WTC11 (cell line): ENCODE data around the gene FOXK1. TPM values are rescaled to one million over a fixed set of nuclear protein-coding genes. Genes with fewer than 3 reads are reported as not detected.

Experiments used
- AFF4 ChIP-seq: sonication (generic); formaldehyde crosslinking; IDR thresholded peaks from 2 replicates; pipeline ENCODE4 v1.8.1; 2023; ENCODE audit warnings: mild to moderate bottlenecking, missing genetic modification reagents, borderline replicate concordance
- AR ChIP-seq: fragments of 250-450 bp; sonication (Bioruptor Pico); IDR thresholded peaks from 2 replicates; pipeline ENCODE4 v1.9.0; 2021; ENCODE audit warnings: mild to moderate bottlenecking
- CBFB ChIP-seq: sonication (generic); formaldehyde crosslinking; IDR thresholded peaks from 2 replicates; pipeline ENCODE4 v1.8.1; 2022; ENCODE audit warnings: mild to moderate bottlenecking, low read depth, missing genetic modification reagents
- CREM ChIP-seq: sonication (generic); formaldehyde crosslinking; IDR thresholded peaks from 2 replicates; pipeline ENCODE4 v1.8.1; 2022; ENCODE audit warnings: mild to moderate bottlenecking, missing genetic modification reagents, moderate library complexity
- E2F5 ChIP-seq: sonication (generic); formaldehyde crosslinking; IDR thresholded peaks from 2 replicates; pipeline ENCODE4 v1.8.1; 2022; ENCODE audit warnings: mild to moderate bottlenecking, moderate library complexity, missing genetic modification reagents
- FOXJ3 ChIP-seq: sonication (generic); formaldehyde crosslinking; IDR thresholded peaks from 2 replicates; pipeline ENCODE4 v1.9.0; 2021; ENCODE audit warnings: missing genetic modification reagents, mild to moderate bottlenecking, borderline replicate concordance
- FOXK1 ChIP-seq: sonication (generic); formaldehyde crosslinking; IDR thresholded peaks from 2 replicates; pipeline ENCODE4 v1.8.0; 2022; ENCODE audit warnings: mild to moderate bottlenecking, moderate library complexity, missing genetic modification reagents
- HMGXB4 ChIP-seq: sonication (generic); formaldehyde crosslinking; IDR thresholded peaks from 2 replicates; pipeline ENCODE4 v1.8.1; 2023; ENCODE audit warnings: mild to moderate bottlenecking, moderate library complexity, missing genetic modification reagents
- NR3C1 ChIP-seq: sonication (generic); formaldehyde crosslinking; conservative IDR thresholded peaks from 2 replicates; pipeline ENCODE4 v1.8.1; 2023; ENCODE audit warnings: low read depth, mild to moderate bottlenecking, missing genetic modification reagents
- RELA ChIP-seq: sonication (generic); formaldehyde crosslinking; IDR thresholded peaks from 2 replicates; pipeline ENCODE4 v1.8.1; 2022; ENCODE audit warnings: missing genetic modification reagents, mild to moderate bottlenecking, borderline replicate concordance
- STAT6 ChIP-seq: sonication (generic); formaldehyde crosslinking; conservative IDR thresholded peaks from 2 replicates; pipeline ENCODE4 v1.8.1; 2023; ENCODE audit warnings: mild to moderate bottlenecking, low read depth, missing genetic modification reagents, moderate library complexity
- TCF7 ChIP-seq: sonication (generic); formaldehyde crosslinking; IDR thresholded peaks from 2 replicates; pipeline ENCODE4 v1.8.0; 2022; ENCODE audit warnings: mild to moderate bottlenecking, low read depth, missing genetic modification reagents, moderate library complexity
- TP53 ChIP-seq: sonication (generic); formaldehyde crosslinking; IDR thresholded peaks from 2 replicates; pipeline ENCODE4 v1.8.1; 2023; ENCODE audit warnings: mild to moderate bottlenecking, missing genetic modification reagents
- USF1 ChIP-seq: sonication (generic); formaldehyde crosslinking; IDR thresholded peaks from 2 replicates; pipeline ENCODE4 v1.8.0; 2022; ENCODE audit warnings: mild to moderate bottlenecking, missing genetic modification reagents
- ZBTB21 ChIP-seq: sonication (generic); formaldehyde crosslinking; IDR thresholded peaks from 2 replicates; pipeline ENCODE4 v1.8.1; 2023; ENCODE audit warnings: mild to moderate bottlenecking, missing genetic modification reagents, borderline replicate concordance
- ZBTB43 ChIP-seq: sonication (generic); formaldehyde crosslinking; IDR thresholded peaks from 2 replicates; pipeline ENCODE4 v1.8.1; 2023; ENCODE audit warnings: mild to moderate bottlenecking, missing genetic modification reagents
- ZNF138 ChIP-seq: sonication (generic); formaldehyde crosslinking; conservative IDR thresholded peaks from 2 replicates; pipeline ENCODE4 v1.8.1; 2022; ENCODE audit warnings: mild to moderate bottlenecking, moderate library complexity, missing genetic modification reagents
- ZNF232 ChIP-seq: sonication (generic); formaldehyde crosslinking; IDR thresholded peaks from 2 replicates; pipeline ENCODE4 v1.8.0; 2022; ENCODE audit warnings: mild to moderate bottlenecking, missing genetic modification reagents
- ZNF416 ChIP-seq: fragments of 250-450 bp; sonication (Bioruptor Pico); IDR thresholded peaks from 2 replicates; pipeline ENCODE4 v1.9.0; 2021; ENCODE audit warnings: mild to moderate bottlenecking, inconsistent platforms
- ZNF425 ChIP-seq: fragments of 250-450 bp; sonication (Bioruptor Pico); conservative IDR thresholded peaks from 2 replicates; pipeline ENCODE4 v1.9.0; 2021; ENCODE audit warnings: mild to moderate bottlenecking
- total RNA-seq: library from RNA; stranded (reverse); gene quantifications from 3 replicates; pipeline ENCODE4 v1.2.3, GENCODE V29; 2021

Gene FOXK1
- total RNA-seq, 1 experiment from 2014 or later, result 21.9 TPM

- TF ChIP-seq AR (CRISPR knock-in tag), result no peak
- TF ChIP-seq CREM (CRISPR knock-in tag), result 0 out of 2 replicates have a peak, but pooled peaks have one; percentile 15
- TF ChIP-seq HMGXB4 (CRISPR knock-in tag), result peak; percentile 57; the same call in 1 of the 2 replicates
- TF ChIP-seq ZNF232 (CRISPR knock-in tag), result no peak
- TF ChIP-seq CBFB, result no peak
- 0 out of 2 replicates have a peak, but pooled peaks have one; percentile 61 for TF ChIP-seq FOXK1
- TF ChIP-seq NR3C1 (CRISPR knock-in tag), result 0 out of 2 replicates have a peak, but pooled peaks have one; percentile 61
- TF ChIP-seq RELA, result no peak
- no peak for TF ChIP-seq TCF7 (CRISPR knock-in tag)
- TF ChIP-seq ZNF416, result no peak
- no peak for TF ChIP-seq AFF4
- TF ChIP-seq ZNF425 (CRISPR knock-in tag), result no peak
- 0 out of 2 replicates have a peak, but pooled peaks have one; percentile 30 for TF ChIP-seq USF1
- no peak for TF ChIP-seq ZBTB43
- TF ChIP-seq FOXJ3 (CRISPR knock-in tag), result no peak
- TF ChIP-seq E2F5 (CRISPR knock-in tag), result no peak
- TF ChIP-seq ZNF138 (CRISPR knock-in tag), result no peak
- TF ChIP-seq STAT6 (CRISPR knock-in tag), result no peak
- 0 out of 2 replicates have a peak, but pooled peaks have one; percentile 16 for TF ChIP-seq TP53 (CRISPR knock-in tag)
- TF ChIP-seq ZBTB21, result no peak; the same call in 1 of the 2 replicates
These were observed 110.5 kb downstream of the FOXK1 start (continued) for GRCh38 chr7:4792537-4793126.
